HepG2 (cell line): ENCODE results near the gene GAS2. TPM values are rescaled to one million over a fixed set of nuclear protein-coding genes. Genes with fewer than 3 reads are reported as not detected.

Experiments used
- DMTF1 ChIP-seq: sonication (generic); formaldehyde crosslinking; IDR thresholded peaks from 2 replicates; pipeline ENCODE4 v1.4.0; 2020; ENCODE audit warnings: mild to moderate bottlenecking, missing genetic modification reagents
- ERF ChIP-seq: IDR thresholded peaks from 2 replicates; pipeline ENCODE4 v1.6.1; 2018; ENCODE audit warnings: missing biosample characterization, missing genetic modification reagents
- LRRFIP1 ChIP-seq: sonication (generic); formaldehyde crosslinking; conservative IDR thresholded peaks from 2 replicates; pipeline ENCODE4 v1.4.0; 2020; ENCODE audit warnings: missing genetic modification reagents
- MAFG ChIP-seq: sonication (generic); formaldehyde crosslinking; IDR thresholded peaks from 2 replicates; pipeline ENCODE4 v1.5.1; 2020; ENCODE audit warnings: mild to moderate bottlenecking, missing genetic modification reagents
- REL ChIP-seq: sonication (generic); formaldehyde crosslinking; conservative IDR thresholded peaks from 2 replicates; pipeline ENCODE4 v1.8.0; 2022; ENCODE audit warnings: mild to moderate bottlenecking, missing genetic modification reagents, moderate library complexity
- THAP11 ChIP-seq: IDR thresholded peaks from 2 replicates; pipeline ENCODE4 v1.6.1; 2016; ENCODE audit warnings: missing biosample characterization, missing genetic modification reagents
- ZBTB40 ChIP-seq, 2 experiments: fragments of 450-650 bp in 1 of 2; sonication (generic) in 1 of 2; formaldehyde crosslinking in 1 of 2; IDR thresholded peaks; 2 replicates each; pipeline versions ENCODE4 v1.6.1 to v1.8.0; 2016 to 2022; ENCODE audit warnings: antibody characterized with exemption in 1 of 2, mild to moderate bottlenecking in 1 of 2, missing genetic modification reagents in 1 of 2
- polyA plus RNA-seq, 8 experiments: library from polyadenylated mRNA; depleted of rRNA in 3 of 8; stranded (reverse) in 7 of 8; unstranded in 1 of 8; fragments of >200 nt; fragmentation: Illumina TruSeq in 4 of 8; extraction: Trizol in 4 of 8; gene quantifications; 2 replicates each; pipeline versions ENCODE4 v1.2.1 to v1.2.3, GENCODE V29; 2011 to 2016; ENCODE audit warnings: low read depth in 4 of 8, missing spikeins in 1 of 8, mixed read lengths in 1 of 8; ENCODE audit not compliant: insufficient read depth in 1 of 8
- total RNA-seq, 5 experiments: library from RNA; depleted of rRNA; stranded (reverse); fragments of >200 nt; fragmentation: Illumina TruSeq; extraction: Trizol; gene quantifications; 2 replicates each; pipeline ENCODE4 v1.2.3, GENCODE V29; 2016; ENCODE audit warnings: low read depth in 1 of 5

The GAS2 gene
- total and polyA plus RNA-seq, 2 of the 13 experiments (the other 11 are each of a cell fraction or from before 2014, with no cell fraction given): 26.0 to 85.1 TPM

DNA sequence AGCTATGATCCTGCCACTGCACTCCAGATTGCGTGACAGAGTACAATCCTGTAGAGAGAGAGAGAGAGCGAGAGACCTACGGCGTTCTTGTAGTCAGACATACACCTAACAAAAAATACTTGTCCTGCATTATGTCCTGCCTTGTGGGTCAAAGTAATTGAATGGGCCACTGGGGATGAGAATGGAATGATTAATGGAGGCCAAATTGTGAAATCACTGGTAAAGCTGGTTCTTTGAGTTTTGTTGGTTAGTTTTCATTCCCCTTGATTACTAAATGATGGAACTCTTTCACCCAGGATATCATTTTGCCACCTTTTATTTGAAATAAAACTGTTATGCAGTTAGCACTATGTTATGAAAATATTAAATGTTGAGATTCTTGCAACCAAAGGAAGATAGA is 18.7 kb downstream of the GAS2 start (continued):
- no peak for TF ChIP-seq LRRFIP1
- no peak for TF ChIP-seq THAP11 (CRISPR knock-in tag)
- TF ChIP-seq MAFG (CRISPR knock-in tag): no peak
- no peak for TF ChIP-seq ERF (CRISPR knock-in tag)
- TF ChIP-seq ZBTB40 (IDR thresholded peaks at IDR 0.05): no peak
- no peak for TF ChIP-seq ZBTB40 (CRISPR knock-in tag; IDR thresholded peaks at IDR 0.05)
- no peak for TF ChIP-seq REL
- TF ChIP-seq DMTF1 (CRISPR knock-in tag): no peak
